Activated CD8-positive, alpha-beta memory T cell treated with anti-CD3 and anti-CD28 coated beads, Interleukin-2, amount 50 U/mL, for 24 hours (primary cell): ENCODE results near the gene WBP2NL.
A peak's percentile ranks its signal among the peaks of the same experiment; 100 is the strongest.
"Not testable (repeated sequence)": the region's sequence is repeated elsewhere in the genome, so short reads cannot be mapped to it uniquely, and the experiment has no call there.

ENCODE experiments used
- DNase-seq: peaks from one replicate; pipeline ENCODE4 v3.0.0-alpha.2; 2020; ENCODE audit errors: extremely low read depth

WBP2NL gene

GRCh38 chr22:41998361-41999261 lies at the start of gene WBP2NL:
Gene WBP2NL, plus strand, starts transcription at chr22:41998788. Its CDS starts 31 bp downstream, at chr22:41998819.
- peak; percentile 72 for DNase-seq

GRCh38 chr22:41948928-41949296 lies 49.7 kb upstream of the WBP2NL start:
- DNase-seq: not testable (repeated sequence)

GRCh38 chr22:41949297-41949965 lies 49.2 kb upstream of the WBP2NL start:
- DNase-seq: no peak

- no peak for DNase-seq
These were observed 46.6 kb upstream of the WBP2NL start, which contains the start of gene SMIM45 for GRCh38 chr22:41951898-41952474. Gene SMIM45, plus strand, starts transcription at chr22:41952150.

GRCh38 chr22:41952713-41953112 lies 45.9 kb upstream of the WBP2NL start:
- DNase-seq: no peak

- DNase-seq: no peak
These were observed 40.5 kb upstream of the WBP2NL start for GRCh38 chr22:41957941-41958556.

GRCh38 chr22:41963453-41964111 lies 35.0 kb upstream of the WBP2NL start:
- no peak for DNase-seq

GRCh38 chr22:41964112-41964491 lies 34.5 kb upstream of the WBP2NL start:
- DNase-seq: no peak

- no peak for DNase-seq
These were observed 32.4 kb upstream of the WBP2NL start for GRCh38 chr22:41966225-41966606.

GRCh38 chr22:41966607-41967240 lies 31.9 kb upstream of the WBP2NL start:
- no peak for DNase-seq

GRCh38 chr22:41968601-41969000 lies 30.0 kb upstream of the WBP2NL start:
- DNase-seq: no peak

- no peak for DNase-seq
These were observed 29.4 kb upstream of the WBP2NL start, which contains the start of gene SEPTIN3 for GRCh38 chr22:41969110-41969646. Gene SEPTIN3, plus strand, starts transcription at chr22:41969443. Its CDS starts 2,050 bp downstream, at chr22:41971493.

GRCh38 chr22:41970601-41971000 lies 28.0 kb upstream of the WBP2NL start:
- no peak for DNase-seq

- no peak for DNase-seq
These were observed 27.2 kb upstream of the WBP2NL start for GRCh38 chr22:41971431-41971830.

GRCh38 chr22:41974691-41975290 lies 23.8 kb upstream of the WBP2NL start:
- DNase-seq: no peak

- DNase-seq: no peak
These were observed 23.1 kb upstream of the WBP2NL start for GRCh38 chr22:41975299-41976069.

GRCh38 chr22:41976070-41976901 lies 22.3 kb upstream of the WBP2NL start:
- no peak for DNase-seq

GRCh38 chr22:41976961-41977566 lies 21.5 kb upstream of the WBP2NL start:
- no peak for DNase-seq
